Stomach smooth muscle (tissue), 2 donors: ENCODE results near the gene TRIL.

Source experiments
- H3K27ac ChIP-seq: one replicate; pipeline ENCODE4 v1.7.0; 2013; ENCODE audit warnings: mild to moderate bottlenecking, low read length, inconsistent platforms
- H3K27me3 ChIP-seq, 2 donors: one replicate each; pipeline ENCODE4 v1.7.0; 2013; ENCODE audit warnings: low read length in 2 of 2; ENCODE audit not compliant: insufficient read depth in 2 of 2, control insufficient read depth in 1 of 2
- H3K36me3 ChIP-seq, 2 donors: one replicate each; pipeline ENCODE4 v1.7.0; 2013; ENCODE audit warnings: low read length in 2 of 2; ENCODE audit not compliant: control insufficient read depth in 2 of 2, insufficient read depth in 2 of 2
- H3K4me1 ChIP-seq: one replicate; pipeline ENCODE4 v1.7.0; 2013; ENCODE audit warnings: low read length; ENCODE audit not compliant: control insufficient read depth, insufficient read depth
- H3K4me3 ChIP-seq, 2 donors: one replicate each; pipeline ENCODE4 v1.7.0; 2013; ENCODE audit warnings: low read length in 2 of 2
- H3K9ac ChIP-seq, 2 donors: one replicate each; pipeline ENCODE4 v1.7.0; 2013; ENCODE audit warnings: low read length in 2 of 2, mild to moderate bottlenecking in 1 of 2
- H3K9me3 ChIP-seq, 2 donors: one replicate each; pipeline ENCODE4 v1.7.0; 2013; ENCODE audit warnings: low read length in 2 of 2; ENCODE audit not compliant: control insufficient read depth in 2 of 2
- donor health status: healthy.
- donor health status: Pancreatic carcinoma.

The TRIL gene

DNA sequence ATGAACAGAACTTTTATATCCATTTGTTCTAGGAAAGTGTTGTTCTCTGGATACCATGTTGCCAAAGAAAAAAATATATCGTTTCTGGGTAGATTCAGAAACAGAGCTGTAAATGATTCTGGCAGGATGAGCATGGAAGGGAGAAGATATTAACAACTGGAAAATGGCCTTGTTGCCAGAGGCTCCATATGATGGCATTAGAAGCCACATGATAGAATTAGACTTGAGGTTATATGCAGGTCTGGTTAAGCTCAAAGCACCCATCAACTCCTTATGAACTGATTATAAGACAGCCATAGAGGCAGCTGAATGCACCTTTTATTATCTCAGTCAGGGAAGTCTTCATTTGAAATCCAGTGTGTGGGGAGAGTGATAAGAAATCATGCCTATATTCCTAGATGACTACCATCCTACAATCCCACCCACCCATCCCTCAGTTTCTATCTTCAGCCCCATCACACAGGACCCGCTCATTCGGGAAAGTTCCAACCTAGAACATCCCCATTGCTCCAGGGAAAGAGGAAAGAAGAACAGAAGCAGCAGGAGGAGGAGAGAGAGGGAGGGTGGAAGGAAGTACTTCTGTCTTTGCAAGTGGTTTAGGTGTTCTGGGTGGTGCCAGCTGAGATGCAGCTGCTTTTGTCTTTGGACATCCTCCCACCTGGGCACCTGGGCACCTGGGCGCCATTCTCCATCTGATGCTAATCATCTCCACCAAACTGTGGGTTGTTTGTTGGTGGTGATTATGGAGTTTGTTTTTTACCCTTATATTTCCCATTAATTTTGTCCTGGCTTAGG lies 25.5 kb upstream of the TRIL start:
- Histone ChIP-seq H3K36me3 (no peaks in the 10 kb centered on the region), H3K4me3 (no peak overlapping the region), H3K27ac (no peak overlapping the region), H3K27me3 (no peaks in the 10 kb centered on the region), H3K4me1 (peaks cover 10% of the 10 kb centered on the region), H3K9me3 (no peaks in the 10 kb centered on the region), H3K9ac (no peak overlapping the region)

DNA sequence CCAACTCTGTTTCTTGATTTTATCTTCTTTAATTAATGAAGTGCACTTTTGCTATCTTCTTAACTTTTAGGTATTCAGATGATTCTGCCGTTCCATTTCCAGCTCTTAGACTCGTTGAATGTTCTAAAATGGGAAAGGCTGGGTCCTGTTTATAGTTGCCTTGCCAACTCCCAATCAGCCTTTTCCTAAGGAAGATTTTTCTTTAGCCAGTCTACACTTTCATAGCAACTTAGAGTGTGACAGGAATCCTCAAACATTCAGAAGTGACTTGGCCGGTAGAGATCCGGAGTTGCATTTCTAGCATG lies 23.0 kb upstream of the TRIL start:
- Histone ChIP-seq H3K36me3 (no peaks in the 10 kb centered on the region), H3K9ac (no peak overlapping the region), H3K27me3 (no peaks in the 10 kb centered on the region), H3K4me1 (peaks cover 5% of the 10 kb centered on the region), H3K9me3 (no peaks in the 10 kb centered on the region), H3K27ac (no peak overlapping the region), H3K4me3 (no peak overlapping the region)

DNA sequence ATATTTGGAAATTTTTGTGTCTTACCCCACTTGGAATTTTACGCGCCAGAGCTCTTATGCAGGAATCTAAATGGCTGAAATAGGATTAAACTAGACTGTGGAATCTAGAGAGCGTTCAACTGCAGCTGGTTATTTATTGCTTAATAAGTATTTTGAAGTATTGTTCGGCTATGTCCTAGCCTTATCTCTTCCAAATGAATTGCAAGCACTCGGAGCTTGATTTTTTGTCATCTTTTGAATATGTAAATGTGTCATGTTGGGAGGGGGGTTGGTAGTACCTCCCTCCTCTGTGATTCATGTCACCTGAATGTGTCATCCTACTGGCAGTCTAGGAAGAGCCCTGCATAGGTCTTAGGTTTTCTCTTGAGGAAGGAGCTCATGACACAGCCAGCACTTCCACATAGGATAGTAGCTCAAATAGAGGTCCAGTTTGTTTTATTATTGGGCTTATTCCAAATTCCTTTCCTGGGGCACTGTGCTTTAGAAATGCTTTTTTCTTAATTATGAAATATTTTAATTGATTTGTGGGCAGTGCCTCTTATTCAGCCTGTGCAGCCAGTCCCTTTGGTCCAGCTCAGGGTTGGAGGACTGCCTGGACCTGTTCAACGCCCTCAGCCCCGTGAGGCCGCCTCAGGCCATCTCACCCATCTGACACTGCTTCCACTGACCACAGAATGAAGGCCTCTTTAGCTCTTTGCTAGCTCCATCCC lies 22.5 kb upstream of the TRIL start:
- Histone ChIP-seq H3K4me3 (no peak overlapping the region), H3K27me3 (no peaks in the 10 kb centered on the region), H3K36me3 (no peaks in the 10 kb centered on the region), H3K9ac (no peak overlapping the region), H3K9me3 (no peaks in the 10 kb centered on the region), H3K27ac (no peak overlapping the region), H3K4me1 (peaks cover 4% of the 10 kb centered on the region)

DNA sequence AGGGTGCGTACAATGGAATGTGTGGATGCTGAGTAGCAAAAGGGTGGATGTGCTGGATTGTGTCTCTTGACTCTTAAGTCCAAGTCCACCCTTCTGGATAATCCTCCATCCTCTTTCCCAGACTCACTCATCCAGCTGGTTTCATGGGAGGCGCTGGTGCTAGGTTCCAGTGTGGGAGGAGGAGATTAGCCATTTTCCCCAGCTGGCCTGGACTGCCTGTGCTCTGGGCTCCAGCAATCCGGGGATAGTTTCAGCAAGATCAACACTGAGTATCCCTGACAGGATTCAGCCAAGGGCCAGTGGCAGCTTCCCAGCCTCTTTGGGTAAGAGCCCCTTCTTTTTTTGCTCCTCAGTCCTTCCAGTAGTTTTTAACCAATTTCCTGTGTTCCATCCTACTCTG lies 21.6 kb upstream of the TRIL start:
- H3K9ac ChIP-seq, result no peak overlapping the region
- no peaks in the 10 kb centered on the region for H3K27me3 ChIP-seq
- peaks cover 1% of the 10 kb centered on the region for H3K4me1 ChIP-seq
- H3K9me3 ChIP-seq, result no peaks in the 10 kb centered on the region
- H3K36me3 ChIP-seq, result no peaks in the 10 kb centered on the region
- no peak overlapping the region for H3K27ac ChIP-seq
- no peak overlapping the region for H3K4me3 ChIP-seq

DNA sequence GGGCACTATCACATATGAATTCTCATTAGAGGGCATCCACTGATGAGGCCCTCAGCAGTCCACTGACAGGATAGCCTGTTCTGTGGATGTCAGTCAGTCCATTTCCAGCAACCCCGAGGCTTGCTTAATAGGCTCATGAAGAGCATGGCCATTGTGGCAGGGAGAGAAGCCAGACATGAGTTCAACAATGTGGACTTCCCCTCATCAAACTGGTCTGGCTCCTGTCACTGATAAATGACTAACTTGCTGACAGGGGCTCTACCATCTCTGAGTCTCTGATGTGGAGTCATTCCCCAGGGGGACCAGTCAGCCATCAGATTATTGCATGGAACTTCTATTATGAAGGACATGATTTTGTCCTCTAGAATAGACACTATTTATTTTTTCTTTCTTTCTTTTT lies 19.8 kb upstream of the TRIL start:
- H3K4me3 ChIP-seq, result no peak overlapping the region
- H3K27ac ChIP-seq, result no peak overlapping the region
- H3K9me3 ChIP-seq, result peaks cover 4 to 12% of the 10 kb centered on the region in 2 donors
- H3K27me3 ChIP-seq, result peaks cover 0 to 2% of the 10 kb centered on the region in 2 donors
- H3K36me3 ChIP-seq, result no peaks in the 10 kb centered on the region
- no peak overlapping the region for H3K9ac ChIP-seq
- no peaks in the 10 kb centered on the region for H3K4me1 ChIP-seq

DNA sequence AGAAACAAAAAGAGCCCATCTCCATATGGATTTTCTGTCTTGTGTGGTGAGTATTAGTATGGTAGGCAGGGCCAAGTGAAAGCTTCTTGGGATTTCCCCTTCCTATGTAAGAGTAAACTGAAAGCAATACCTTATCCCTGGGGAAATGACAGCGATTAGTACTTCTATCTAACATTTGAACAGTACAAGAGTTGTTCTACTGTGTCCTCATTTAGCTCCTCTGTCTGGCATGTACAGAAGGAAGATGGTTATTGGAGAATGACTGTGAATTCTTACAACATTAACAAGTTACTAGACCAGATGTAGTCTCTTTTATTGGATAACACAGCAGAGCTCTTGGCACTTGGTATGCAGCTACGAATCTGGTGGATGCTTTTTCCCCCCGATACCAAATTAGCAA lies 17.9 kb upstream of the TRIL start:
- Histone ChIP-seq H3K9me3 (peaks cover 4 to 13% of the 10 kb centered on the region in 2 donors), H3K4me1 (no peaks in the 10 kb centered on the region), H3K27ac (no peak overlapping the region), H3K4me3 (no peak overlapping the region), H3K9ac (no peak overlapping the region), H3K36me3 (no peaks in the 10 kb centered on the region), H3K27me3 (peaks cover 0 to 2% of the 10 kb centered on the region in 2 donors)

DNA sequence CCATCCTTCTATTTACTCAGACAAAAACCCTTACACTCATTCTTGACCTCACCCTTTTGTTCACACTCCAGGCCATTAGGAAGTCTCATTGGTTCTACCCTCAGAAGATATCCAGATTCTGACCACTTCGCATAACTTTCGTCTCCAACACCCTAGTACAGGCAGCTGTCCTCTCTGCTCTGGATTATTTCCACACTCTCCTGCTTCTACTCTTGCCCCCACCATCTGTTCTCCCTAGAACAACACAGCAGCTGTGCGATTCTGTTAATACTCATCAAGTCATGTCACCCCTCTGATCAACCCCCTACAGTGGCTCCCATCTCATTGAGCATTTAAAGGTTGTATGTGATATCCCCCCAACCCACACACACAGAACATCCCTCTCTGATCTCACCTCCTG lies 15.5 kb upstream of the TRIL start:
- Histone ChIP-seq H3K9me3 (peaks cover 4 to 13% of the 10 kb centered on the region in 2 donors), H3K27ac (no peak overlapping the region), H3K36me3 (no peaks in the 10 kb centered on the region), H3K9ac (no peak overlapping the region), H3K27me3 (peaks cover 0 to 2% of the 10 kb centered on the region in 2 donors), H3K4me3 (no peak overlapping the region), H3K4me1 (no peaks in the 10 kb centered on the region)

DNA sequence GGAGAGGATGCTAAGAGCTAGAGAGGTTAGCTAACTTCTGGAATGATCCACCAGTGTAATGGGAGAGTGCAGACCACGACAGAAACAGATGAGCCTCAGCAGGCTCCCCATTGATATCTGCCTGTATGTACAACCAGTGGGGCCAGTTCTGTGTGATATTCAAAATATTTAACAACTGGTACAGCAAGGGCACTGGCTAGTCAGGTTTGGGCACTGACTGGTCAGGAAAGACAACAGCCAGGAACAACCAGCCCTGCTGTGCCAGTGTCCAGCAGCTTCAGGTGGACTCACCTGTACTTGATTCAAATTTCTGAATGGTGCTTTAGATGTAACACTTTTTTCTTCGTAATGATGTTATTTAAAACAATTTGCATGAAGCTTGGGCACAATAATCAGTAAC lies 5.9 kb upstream of the TRIL start:
- no peaks in the 10 kb centered on the region for H3K36me3 ChIP-seq
- no peaks in the 10 kb centered on the region for H3K27me3 ChIP-seq
- H3K9me3 ChIP-seq, result no peaks in the 10 kb centered on the region
- no peak overlapping the region for H3K27ac ChIP-seq
- H3K9ac ChIP-seq, result no peak overlapping the region
- no peak overlapping the region for H3K4me3 ChIP-seq
- H3K4me1 ChIP-seq, result no peaks in the 10 kb centered on the region

DNA sequence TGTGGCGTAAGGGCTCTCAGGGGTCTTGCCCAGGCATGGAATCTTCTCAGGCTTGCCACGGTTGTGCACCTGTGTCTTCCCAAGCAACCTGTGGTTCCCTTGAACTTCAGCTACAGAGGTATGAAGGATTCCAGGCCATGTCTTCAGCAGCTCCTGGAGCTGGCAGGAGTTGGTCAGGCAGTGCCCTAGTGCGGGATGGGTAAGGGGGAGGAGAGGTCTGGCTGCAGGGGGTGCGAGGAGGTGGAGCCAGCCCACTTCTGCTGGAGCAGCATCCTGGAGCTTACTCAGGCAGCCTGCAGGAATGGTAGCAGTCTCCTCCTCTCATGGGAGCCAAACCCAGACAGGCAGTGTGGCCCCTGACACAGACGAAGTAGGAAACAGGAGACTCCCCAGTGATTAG lies 3.8 kb upstream of the TRIL start:
- no peak overlapping the region for H3K4me3 ChIP-seq
- peaks cover 8 to 9% of the 10 kb centered on the region in 2 donors for H3K27me3 ChIP-seq
- H3K9me3 ChIP-seq, result no peaks in the 10 kb centered on the region
- peaks cover 16% of the 10 kb centered on the region for H3K4me1 ChIP-seq
- no peak overlapping the region for H3K9ac ChIP-seq
- H3K27ac ChIP-seq, result no peak overlapping the region
- no peaks in the 10 kb centered on the region for H3K36me3 ChIP-seq

DNA sequence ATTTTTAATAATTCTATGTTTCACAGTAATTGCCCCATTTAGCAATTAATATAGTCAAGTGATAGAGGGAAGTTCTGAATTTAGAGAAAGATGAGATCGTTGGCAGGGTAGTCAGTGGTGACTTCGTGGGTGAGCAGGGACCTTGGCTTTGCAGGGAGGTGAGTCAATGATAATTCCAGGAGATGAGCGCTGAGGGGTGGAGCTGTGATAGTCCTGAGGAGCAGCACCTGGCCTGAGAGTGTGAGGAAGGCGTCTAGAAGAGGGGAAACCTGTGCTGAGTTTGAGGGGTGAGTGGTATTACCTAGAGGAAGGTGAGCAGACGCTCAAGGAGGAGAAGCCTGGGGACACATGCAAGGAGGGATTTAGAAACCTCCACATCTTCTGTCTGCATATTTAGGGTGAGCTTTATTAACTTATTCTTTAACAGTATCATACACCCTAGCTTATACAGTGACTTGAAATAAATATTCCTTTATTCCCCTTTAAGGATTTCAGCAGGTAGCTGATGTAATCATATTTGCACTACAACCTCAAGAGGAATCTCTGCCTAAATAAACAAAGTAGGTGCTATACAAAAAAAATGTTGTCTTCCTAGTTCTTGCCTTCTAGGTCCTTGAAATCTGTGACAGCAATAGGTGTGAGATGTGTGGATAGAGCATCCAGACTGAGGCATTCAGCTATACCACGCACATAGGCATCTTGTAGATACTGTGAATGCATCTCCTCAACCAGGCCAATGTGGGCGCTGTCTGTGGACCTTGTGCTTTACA lies 2.1 kb upstream of the TRIL start:
- H3K36me3 ChIP-seq, result no peaks in the 10 kb centered on the region
- H3K27ac ChIP-seq, result no peak overlapping the region
- H3K9ac ChIP-seq, result no peak overlapping the region
- peaks cover 20 to 26% of the 10 kb centered on the region in 2 donors for H3K27me3 ChIP-seq
- no peaks in the 10 kb centered on the region for H3K9me3 ChIP-seq
- peaks cover 33% of the 10 kb centered on the region for H3K4me1 ChIP-seq
- H3K4me3 ChIP-seq, result no peak overlapping the region
